ENCODE results near the gene ABCA7. TPM values are rescaled to one million over a fixed set of nuclear protein-coding genes. Genes with fewer than 3 reads are reported as not detected.

Gene ABCA7
- total and polyA plus RNA-seq, 2 of the 8 experiments (the other 6 are each of a cell fraction or from before 2014, with no cell fraction given): 10.4 to 25.6 TPM

DNA sequence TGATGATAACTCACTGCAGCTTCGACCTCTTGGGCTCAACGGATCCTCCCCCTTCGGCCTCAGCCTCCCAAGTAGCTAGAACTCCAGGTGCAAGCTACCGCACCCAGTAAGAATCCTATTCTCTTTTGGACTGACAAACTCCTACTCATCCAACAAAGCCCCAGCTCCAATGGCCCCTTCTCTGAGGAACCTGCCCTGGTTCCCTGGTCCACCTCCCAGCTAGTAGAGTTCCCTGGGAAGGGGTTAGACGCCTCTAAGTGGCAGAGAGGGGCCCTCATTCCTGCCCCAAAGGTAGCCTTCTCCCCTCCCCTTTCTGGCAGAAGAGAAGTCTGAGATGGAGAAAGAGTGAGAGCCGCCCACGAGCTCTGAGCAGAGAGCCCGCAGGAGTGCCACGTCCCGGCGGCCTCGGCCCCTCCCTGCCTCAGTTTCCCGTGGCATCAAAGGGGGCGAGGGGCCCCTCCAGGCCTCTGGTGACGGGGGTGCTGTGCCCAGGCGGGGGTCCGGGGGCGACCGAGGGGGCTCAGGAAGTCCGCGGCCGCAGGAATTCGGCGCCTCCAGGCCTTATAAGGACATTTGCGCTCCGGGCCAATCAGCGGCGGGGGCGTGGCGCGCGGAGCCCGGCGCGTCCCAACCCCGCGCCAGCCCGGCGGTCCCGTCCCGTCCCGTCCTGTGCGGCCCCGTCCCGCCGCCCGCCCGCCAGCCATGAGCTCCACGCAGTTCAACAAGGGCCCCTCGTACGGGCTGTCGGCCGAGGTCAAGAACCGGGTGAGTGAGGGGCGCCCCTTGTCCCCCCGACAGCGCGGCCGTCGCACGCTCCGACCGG is 13.7 kb upstream of the ABCA7 start, which contains the start of gene CNN2 (continued):
- TF ChIP-seq EP300 (IDR thresholded peaks at IDR 0.05; ENCODE audit: borderline replicate concordance in 1 of 2, low read depth in 2 of 2, low read length in 2 of 2): peak in 1 of 2 experiments; percentile 83; a peak in 1 of 3 replicates
- TF ChIP-seq, protein P1, sequence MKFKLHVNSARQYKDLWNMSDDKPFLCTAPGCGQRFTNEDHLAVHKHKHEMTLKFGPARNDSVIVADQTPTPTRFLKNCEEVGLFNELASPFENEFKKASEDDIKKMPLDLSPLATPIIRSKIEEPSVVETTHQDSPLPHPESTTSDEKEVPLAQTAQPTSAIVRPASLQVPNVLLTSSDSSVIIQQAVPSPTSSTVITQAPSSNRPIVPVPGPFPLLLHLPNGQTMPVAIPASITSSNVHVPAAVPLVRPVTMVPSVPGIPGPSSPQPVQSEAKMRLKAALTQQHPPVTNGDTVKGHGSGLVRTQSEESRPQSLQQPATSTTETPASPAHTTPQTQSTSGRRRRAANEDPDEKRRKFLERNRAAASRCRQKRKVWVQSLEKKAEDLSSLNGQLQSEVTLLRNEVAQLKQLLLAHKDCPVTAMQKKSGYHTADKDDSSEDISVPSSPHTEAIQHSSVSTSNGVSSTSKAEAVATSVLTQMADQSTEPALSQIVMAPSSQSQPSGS (IDR thresholded peaks at IDR 0.05; ENCODE audit: low read length): 0 out of 2 replicates have a peak, but pooled peaks have one; percentile 23
- TF ChIP-seq SIN3A (conservative IDR thresholded peaks at IDR 0.05 in 1 of 2, IDR thresholded peaks at IDR 0.05 in 1 of 2; ENCODE audit: low read depth in 1 of 2, low read length in 2 of 2): peak in 1 of 2 experiments; percentile 24; a peak in 2 of 4 replicates
- peak in 1 of 2 experiments; percentile 76; a peak in 2 of 4 replicates for TF ChIP-seq HDAC2 (IDR thresholded peaks at IDR 0.05; ENCODE audit: borderline replicate concordance in 1 of 2, low read depth in 2 of 2, low read length in 2 of 2)
- TF ChIP-seq SP2 (IDR thresholded peaks at IDR 0.05; ENCODE audit: low read length): no peak
- TF ChIP-seq YY1 (IDR thresholded peaks at IDR 0.05; ENCODE audit: low read depth, low read length): 0 out of 2 replicates have a peak, but pooled peaks have one; percentile 55
- TF ChIP-seq PHF8 (conservative IDR thresholded peaks at IDR 0.05; ENCODE audit: low read depth, low read length): peak; percentile 82
- peak; percentile 54 for TF ChIP-seq TAF7 (optimal IDR thresholded peaks at IDR 0.05; ENCODE audit: borderline replicate concordance, low read depth, low read length)
- TF ChIP-seq RBBP5 (IDR thresholded peaks at IDR 0.05; ENCODE audit: borderline replicate concordance, low read depth, low read length): peak; percentile 40; the same call in 1 of the 2 replicates
- peak; percentile 67; the same call in 1 of the 2 replicates for TF ChIP-seq TEAD4 (IDR thresholded peaks at IDR 0.05; ENCODE audit: low read depth, low read length)
- peak; percentile 81 to 88 for TF ChIP-seq POLR2A (IDR thresholded peaks at IDR 0.05; ENCODE audit: control extremely low read depth in 1 of 2, low read depth in 2 of 2, low read length in 2 of 2)
- 0 out of 2 replicates have a peak, but pooled peaks have one; percentile 59 for TF ChIP-seq TCF12 (IDR thresholded peaks at IDR 0.05; ENCODE audit: low read depth, low read length)
- TF ChIP-seq SUZ12 (IDR thresholded peaks at IDR 0.05; ENCODE audit: low read length): no peak
- no peak for TF ChIP-seq EZH2 (IDR thresholded peaks at IDR 0.05; ENCODE audit: low read depth, low read length, severe bottlenecking)
- no peak; the same call in none of the 2 replicates for TF ChIP-seq POLR2AphosphoS5 (IDR thresholded peaks at IDR 0.05; ENCODE audit: low read depth, low read length)
